Measurements from ENCODE around the gene CDR2.

The CDR2 gene

DNA sequence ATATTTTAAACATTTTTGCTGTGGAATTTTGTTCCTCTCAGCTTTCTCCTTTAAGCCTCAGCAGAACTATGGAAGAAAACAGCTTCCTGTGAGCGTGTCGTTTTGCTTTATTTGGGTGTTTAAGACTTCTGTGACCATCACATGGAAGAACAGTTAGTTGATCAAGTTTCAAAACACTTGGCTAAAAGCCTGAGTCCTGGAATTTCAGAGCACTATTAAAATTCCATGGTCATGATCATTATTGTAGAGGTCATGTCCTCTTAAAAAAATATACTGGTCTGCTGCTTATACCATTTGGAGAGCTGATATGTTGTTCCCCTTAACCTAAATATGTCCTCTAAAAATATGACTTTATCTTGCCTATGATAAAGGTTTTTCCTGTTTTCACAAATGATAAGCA lies 12.6 kb upstream of the CDR2 start:
- Histone ChIP-seq H3K9me3 (ENCODE audit: control insufficient read depth, insufficient read depth, low read depth, low read length) (no peaks in the 10 kb centered on the region), H3K27ac (ENCODE audit: extremely low read depth, low read depth, low read length) (no peak overlapping the region), H3K4me3 (ENCODE audit: low read depth, low read length) (no peak overlapping the region), H3K36me3 (ENCODE audit: control insufficient read depth in 2 of 2, insufficient read depth in 1 of 2, low read length in 2 of 2) (no peaks in the 10 kb centered on the region; a peak in 1 of 3 replicates), H3K4me1 (ENCODE audit: control insufficient read depth, insufficient read depth, low read length) (peaks cover 3% of the 10 kb centered on the region; the same call in 1 of the 2 replicates)
- peak; percentile 82 for TF ChIP-seq PRDM6 (tag by site-specific recombination; IDR thresholded peaks at IDR 0.05)
- TF ChIP-seq ZEB2 (tag by site-specific recombination; IDR thresholded peaks at IDR 0.05) = 0 out of 2 replicates have a peak, but pooled peaks have one; percentile 47
- TF ChIP-seq ZNF266 (tag by site-specific recombination; IDR thresholded peaks at IDR 0.05; ENCODE audit: low read depth) = no peak
- TF ChIP-seq ZNF600 (tag by site-specific recombination; IDR thresholded peaks at IDR 0.05) = peak; percentile 46; the same call in 1 of the 2 replicates
- TF ChIP-seq, protein P1, sequence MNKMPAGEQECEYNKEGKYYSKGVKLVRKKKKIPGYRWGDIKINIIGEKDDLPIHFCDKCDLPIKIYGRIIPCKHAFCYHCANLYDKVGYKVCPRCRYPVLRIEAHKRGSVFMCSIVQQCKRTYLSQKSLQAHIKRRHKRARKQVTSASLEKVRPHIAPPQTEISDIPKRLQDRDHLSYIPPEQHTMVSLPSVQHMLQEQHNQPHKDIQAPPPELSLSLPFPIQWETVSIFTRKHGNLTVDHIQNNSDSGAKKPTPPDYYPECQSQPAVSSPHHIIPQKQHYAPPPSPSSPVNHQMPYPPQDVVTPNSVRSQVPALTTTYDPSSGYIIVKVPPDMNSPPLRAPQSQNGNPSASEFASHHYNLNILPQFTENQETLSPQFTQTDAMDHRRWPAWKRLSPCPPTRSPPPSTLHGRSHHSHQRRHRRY (tag by site-specific recombination; IDR thresholded peaks at IDR 0.05) = no peak
- no peak for TF ChIP-seq ZNF335 (tag by site-specific recombination; conservative IDR thresholded peaks at IDR 0.05)
- no peak for TF ChIP-seq ZNF2 (tag by site-specific recombination; IDR thresholded peaks at IDR 0.05)
- TF ChIP-seq ZFP69B (tag by site-specific recombination; IDR thresholded peaks at IDR 0.05) = no peak
- TF ChIP-seq OVOL3 (tag by site-specific recombination; IDR thresholded peaks at IDR 0.05) = peak; percentile 92; the same call in 1 of the 2 replicates
- TF ChIP-seq OSR2 (tag by site-specific recombination; IDR thresholded peaks at IDR 0.05) = peak; percentile 65
- TF ChIP-seq FEZF1 (tag by site-specific recombination; IDR thresholded peaks at IDR 0.05) = 0 out of 2 replicates have a peak, but pooled peaks have one; percentile 19
- no peak for TF ChIP-seq HOXD13 (CRISPR knock-in tag; IDR thresholded peaks at IDR 0.05; ENCODE audit: borderline replicate concordance)
- TF ChIP-seq ZBTB44 (tag by site-specific recombination; IDR thresholded peaks at IDR 0.05) = peak; percentile 39; the same call in 1 of the 2 replicates
- no peak for TF ChIP-seq HOXC10 (CRISPR knock-in tag; IDR thresholded peaks at IDR 0.05)
- TF ChIP-seq ZNF561 (tag by site-specific recombination; IDR thresholded peaks at IDR 0.05; ENCODE audit: borderline replicate concordance) = no peak
- CTCF ChIA-PET = interaction anchor here (0.6 to 0.7 kb wide), 2 partner anchors 29 to 1231 kb away, joined by 3 read pairs; no protein-coding TSS in a partner anchor
- POLR2A ChIA-PET = interaction anchor here (0.8 to 2.9 kb wide), 4 partner anchors 12 to 29 kb away, joined by 3 to 20 read pairs (median 3); partner anchors contain the start of gene CDR2

DNA sequence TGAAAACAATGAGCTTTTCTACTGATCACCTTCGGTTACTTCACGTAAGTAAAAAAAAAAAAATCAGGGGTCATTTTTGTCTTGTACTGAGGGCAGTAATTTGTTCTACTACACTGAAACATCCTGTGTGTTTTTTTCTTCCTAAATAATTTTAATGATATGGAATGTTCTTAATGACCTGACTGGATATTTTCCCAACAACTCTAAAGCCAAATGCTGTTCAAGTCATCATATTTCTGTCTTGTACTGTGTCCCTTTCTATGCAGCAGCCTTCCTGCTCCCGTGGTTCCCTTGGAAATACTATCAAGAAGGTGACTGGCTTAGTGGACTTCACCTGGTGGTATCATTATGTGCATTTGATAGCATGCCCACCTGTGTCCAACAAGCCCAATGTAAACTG lies 10.8 kb upstream of the CDR2 start:
- TF ChIP-seq, protein P2, sequence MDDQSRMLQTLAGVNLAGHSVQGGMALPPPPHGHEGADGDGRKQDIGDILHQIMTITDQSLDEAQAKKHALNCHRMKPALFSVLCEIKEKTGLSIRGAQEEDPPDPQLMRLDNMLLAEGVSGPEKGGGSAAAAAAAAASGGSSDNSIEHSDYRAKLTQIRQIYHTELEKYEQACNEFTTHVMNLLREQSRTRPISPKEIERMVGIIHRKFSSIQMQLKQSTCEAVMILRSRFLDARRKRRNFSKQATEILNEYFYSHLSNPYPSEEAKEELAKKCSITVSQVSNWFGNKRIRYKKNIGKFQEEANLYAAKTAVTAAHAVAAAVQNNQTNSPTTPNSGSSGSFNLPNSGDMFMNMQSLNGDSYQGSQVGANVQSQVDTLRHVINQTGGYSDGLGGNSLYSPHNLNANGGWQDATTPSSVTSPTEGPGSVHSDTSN (CRISPR knock-in tag; IDR thresholded peaks at IDR 0.05) = no peak
- TF ChIP-seq ZNF184 (tag by site-specific recombination; IDR thresholded peaks at IDR 0.05) (no peak), KLF10 (tag by site-specific recombination; IDR thresholded peaks at IDR 0.05) (no peak), ZNF623 (tag by site-specific recombination; IDR thresholded peaks at IDR 0.05) (no peak), ZIC2 (tag by site-specific recombination; IDR thresholded peaks at IDR 0.05) (no peak)
- no peaks in the 10 kb centered on the region for H3K9me3 ChIP-seq (ENCODE audit: control insufficient read depth, insufficient read depth, low read depth, low read length)
- no peak overlapping the region for H3K4me3 ChIP-seq (ENCODE audit: low read depth, low read length)
- no peaks in the 10 kb centered on the region; a peak in 1 of 3 replicates for H3K36me3 ChIP-seq (ENCODE audit: control insufficient read depth in 2 of 2, insufficient read depth in 1 of 2, low read length in 2 of 2)
- ChIA-PET POLR2A (interaction anchor here (2.9 kb wide), 1 partner anchor 10 kb away, joined by 20 read pairs; the partner anchor contains the start of gene CDR2), CTCF (no interaction called here)
- peaks cover 3% of the 10 kb centered on the region; the same call in 1 of the 2 replicates for H3K4me1 ChIP-seq (ENCODE audit: control insufficient read depth, insufficient read depth, low read length)
- H3K27ac ChIP-seq (ENCODE audit: extremely low read depth, low read depth, low read length) = no peak overlapping the region
